NCI-H2227 treated with DMSO at 0.1 percent for 48 hours (cell line): ENCODE data around the gene TADA2B.
A peak's percentile ranks its signal among the peaks of the same experiment; 100 is the strongest.
"Not testable (repeated sequence)": the region's sequence is repeated elsewhere in the genome, so short reads cannot be mapped to it uniquely, and the experiment has no call there.

ENCODE experiments used
- DNase-seq: peaks from one replicate; lab custom pipeline; 2025; lab: John Stamatoyannopoulos, UW

The TADA2B gene

DNA sequence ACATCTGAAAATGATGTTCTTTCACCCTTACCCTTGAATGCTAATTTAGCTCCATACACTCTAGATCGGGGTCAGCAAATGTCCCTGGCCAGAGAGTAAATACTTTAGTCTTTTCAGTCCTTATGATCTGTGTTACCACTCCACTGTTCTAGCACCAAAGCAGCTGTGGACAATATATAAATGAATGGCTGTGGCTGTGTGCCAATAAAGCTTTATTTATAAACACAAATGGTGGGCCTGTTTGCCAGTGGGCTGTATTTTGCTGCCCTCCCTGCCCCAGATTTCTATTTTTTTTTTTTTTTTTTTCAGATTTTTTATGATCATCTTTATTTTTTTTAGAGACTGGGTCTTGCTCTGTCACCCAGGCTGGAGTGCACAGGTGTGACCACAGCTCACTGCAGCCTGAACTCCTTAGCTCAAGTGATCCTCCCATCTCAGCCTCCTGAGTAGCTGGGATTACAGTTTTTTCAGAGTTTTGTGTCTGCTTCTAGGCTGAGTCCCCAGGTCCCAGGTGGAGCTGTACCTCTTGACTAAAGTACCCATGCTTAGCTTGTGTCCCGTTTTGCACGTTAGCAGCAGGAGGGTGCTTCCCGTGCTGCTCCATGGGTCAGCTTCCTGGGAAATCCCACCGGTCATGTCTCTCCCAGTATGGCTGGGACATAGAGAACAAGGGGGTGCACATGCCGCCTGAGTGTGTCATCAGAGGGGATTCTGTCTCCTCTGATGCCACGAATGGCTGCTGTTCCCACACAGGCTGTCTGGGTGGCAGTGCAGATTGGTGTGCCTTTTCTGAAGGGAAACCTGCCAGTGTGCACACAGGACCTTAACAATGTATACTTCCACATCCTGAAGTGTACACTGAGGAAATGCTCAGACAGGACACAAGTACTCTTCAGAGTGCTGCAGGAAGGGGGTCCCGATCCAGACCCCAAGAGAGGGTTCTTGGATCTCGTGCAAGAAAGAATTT is 40.7 kb downstream of the TADA2B start:
- DNase-seq, result no peak

DNA sequence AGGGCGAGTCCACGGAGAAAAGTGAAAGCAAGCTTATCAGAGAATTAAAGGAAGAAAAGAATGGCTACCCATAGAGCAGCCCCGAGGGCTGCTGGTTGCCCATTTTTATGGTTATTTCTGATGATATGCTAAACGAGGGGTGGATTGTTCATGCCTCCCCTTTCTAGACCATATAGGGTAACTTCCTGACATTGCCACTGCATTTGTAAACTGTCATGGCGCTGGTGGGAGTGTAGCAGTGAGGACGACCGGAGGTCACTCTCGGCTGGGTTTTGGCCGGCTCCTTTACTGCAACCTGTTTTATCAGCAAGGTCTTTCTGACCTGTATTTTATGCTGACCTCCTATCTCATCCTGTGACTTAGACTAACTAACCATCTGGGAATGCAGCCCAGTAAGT is 41.4 kb downstream of the TADA2B start:
- DNase-seq, result not testable (repeated sequence)

GRCh38 chr4:7086384-7086783 is 43.2 kb downstream of the TADA2B start:
- no peak for DNase-seq

GRCh38 chr4:7087036-7087435 is 43.9 kb downstream of the TADA2B start:
- DNase-seq, result no peak

GRCh38 chr4:7089213-7089986 is 46.2 kb downstream of the TADA2B start:
- DNase-seq, result no peak

DNA sequence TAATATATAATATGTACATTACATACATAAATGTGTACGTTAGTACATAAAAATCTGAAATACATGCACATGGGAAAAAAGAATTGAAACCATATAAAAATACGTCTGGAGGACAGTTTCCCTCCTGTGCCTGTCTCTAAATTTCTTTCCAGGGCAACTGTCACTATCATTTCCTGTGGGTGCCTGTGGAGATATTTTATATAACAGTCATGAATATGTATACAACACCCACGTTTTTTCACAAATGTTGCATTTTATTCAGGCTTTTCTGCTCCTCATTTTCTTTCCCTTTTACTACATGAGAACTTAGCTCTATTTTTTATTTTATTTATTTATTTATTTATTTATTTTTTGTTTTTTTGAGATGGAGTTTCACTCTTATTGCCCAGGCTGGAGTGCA is 48.9 kb downstream of the TADA2B start:
- no peak for DNase-seq

GRCh38 chr4:7094916-7095315 is 51.7 kb downstream of the TADA2B start:
- no peak for DNase-seq

- DNase-seq, result no peak
Observed at GRCh38 chr4:7095611-7096155, 52.5 kb downstream of the TADA2B start.

GRCh38 chr4:7096236-7096635 is 53.1 kb downstream of the TADA2B start:
- no peak for DNase-seq

DNA sequence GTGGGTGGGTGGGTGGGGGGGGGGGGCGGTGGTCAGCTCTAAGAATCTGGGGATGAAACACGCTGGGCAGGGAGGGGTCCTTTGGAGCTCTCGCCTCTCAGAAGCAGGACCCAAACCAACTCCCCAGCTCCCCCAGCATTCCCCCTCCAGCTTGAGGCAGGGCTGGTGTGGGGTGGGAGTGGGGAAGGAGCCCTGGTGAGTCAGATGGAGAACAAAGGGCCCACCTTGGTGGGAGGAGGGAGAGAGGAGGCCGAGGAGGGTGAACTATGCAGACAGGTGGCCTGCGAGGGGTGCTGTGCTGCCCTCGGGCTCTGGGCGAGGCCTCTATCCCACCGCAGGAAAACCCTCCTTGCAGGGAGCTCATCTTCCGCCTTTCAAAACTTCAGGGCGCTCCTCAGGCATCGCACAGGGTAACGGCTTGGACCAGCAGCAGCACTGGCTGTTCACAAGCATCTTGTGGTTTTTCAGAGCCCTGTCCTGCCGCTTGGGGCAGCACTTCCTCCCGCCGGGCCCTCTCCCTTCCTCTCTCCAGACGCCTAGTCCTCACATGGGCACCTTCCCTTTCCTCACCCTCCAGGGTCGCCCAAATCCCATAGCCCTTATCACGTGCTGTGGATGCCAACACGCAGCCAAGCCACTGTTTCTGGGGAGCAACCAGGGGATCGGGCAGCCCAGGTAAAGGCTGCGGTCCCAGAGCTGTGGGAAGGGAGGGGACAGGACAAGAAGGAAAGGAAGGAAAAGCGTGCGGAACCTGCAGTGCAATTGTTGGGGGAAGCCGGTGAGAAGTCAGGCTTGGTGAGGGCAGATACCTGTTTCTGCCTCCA is 58.7 kb downstream of the TADA2B start:
- peak; percentile 38 for DNase-seq

GRCh38 chr4:7102516-7102909 is 59.3 kb downstream of the TADA2B start:
- DNase-seq, result not testable (repeated sequence)

DNA sequence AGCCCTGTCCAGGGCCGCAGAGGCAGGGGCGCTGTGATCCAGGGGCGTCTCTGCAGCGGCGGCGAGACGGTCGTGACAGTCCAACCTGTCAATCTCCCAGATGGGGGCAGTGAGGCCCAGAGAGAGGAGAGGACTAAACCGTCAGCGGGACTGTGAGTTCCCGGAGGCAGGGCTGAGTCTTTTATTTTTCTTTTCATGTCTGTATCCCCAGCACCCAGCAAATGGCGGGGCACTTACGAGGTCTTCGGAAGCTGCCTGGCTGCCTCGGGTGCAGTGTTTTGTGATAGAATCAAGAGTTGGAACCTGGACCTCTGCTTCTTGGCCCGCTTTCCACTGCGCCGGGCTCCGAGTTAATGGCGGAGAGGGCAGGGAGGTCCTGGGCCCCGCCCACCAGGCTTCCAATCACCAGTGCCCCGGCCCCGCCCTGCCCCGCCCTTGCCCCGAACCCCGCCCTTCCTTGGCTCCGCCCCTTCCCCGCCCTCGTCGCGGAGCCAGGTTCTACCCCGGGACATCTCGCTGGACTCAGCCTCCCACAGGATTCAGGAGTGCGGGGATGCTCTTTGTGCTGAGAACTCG is 59.9 kb downstream of the TADA2B start:
- peak; percentile 49 for DNase-seq

DNA sequence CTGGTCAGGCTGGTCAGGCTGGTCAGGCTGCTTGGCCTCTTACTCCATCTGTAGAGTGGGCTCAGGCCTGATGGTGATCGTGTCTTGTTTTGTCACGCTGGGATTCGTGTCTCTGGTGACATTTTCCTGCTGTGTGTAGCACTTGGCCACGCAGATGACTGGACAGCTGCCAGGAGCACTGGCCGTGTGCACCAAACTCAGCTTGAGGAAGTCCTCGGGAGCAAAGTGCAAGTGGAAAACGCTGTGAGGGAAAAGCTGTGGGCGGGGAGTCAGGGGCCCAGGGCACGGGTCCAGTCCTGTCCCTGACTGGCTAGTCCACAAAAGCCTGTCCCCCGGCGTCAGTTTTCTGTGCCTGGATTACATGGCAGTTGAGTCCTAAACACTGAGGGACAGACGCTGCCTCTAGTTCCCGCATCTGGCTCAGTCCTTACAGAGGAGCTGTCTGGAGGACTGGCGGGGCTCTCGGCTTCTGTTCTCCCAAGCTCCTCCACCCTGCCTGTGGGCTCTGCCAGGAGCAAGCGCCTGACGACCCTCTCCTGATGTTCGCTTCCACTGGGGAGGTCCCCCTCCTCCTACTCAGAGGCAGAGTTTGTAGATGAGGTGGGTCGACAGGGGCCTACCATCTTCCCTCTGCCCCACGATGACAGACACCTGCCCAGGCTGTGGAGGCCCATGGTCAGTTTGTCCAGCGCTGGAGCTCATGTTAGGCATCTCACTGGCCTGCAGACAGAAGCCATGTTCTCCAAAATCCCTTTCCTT is 60.6 kb downstream of the TADA2B start:
- DNase-seq, result no peak

DNA sequence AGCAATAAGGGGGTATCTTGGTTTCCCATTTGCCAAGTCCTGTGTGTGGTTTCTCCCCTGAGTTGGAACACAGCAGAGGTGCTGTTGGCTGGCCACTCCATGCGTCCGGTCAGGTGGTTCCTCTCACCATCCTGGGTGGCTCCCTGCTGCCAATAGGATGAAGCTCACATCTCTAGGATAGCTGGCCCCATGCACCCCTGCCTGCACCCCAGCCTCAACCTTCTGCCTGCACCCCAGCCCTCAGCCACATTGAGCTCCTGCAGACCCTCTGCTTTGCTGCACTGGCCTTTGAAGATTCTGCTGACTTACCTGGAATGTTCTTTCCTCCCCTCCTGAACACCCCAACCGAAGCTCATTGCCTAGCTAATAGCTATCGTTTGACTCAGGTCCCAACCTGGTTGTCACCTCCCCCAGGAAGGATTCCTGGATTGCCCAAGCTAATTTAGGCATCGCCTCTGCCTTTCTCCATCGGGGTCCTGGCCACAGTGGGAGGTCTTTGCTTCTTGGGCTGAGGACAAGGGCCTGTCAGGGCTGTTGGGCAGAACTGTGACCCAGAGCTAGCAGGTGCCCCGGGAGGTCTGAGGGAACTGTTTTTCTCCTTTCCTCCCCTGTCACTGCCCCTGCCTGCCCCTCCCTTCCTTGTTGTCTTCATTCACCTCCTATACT is 61.3 kb downstream of the TADA2B start:
- no peak for DNase-seq

- DNase-seq, result no peak
Observed at GRCh38 chr4:7105276-7105675, 62.1 kb downstream of the TADA2B start.

- DNase-seq, result no peak
Observed at GRCh38 chr4:7107166-7107905, 64.2 kb downstream of the TADA2B start.
